CD14-positive monocyte (primary cell): ENCODE results near the gene OR2J3. TPM values are rescaled to one million over a fixed set of nuclear protein-coding genes. Genes with fewer than 3 reads are reported as not detected.

Experiments
- DNase-seq, 3 donors: peaks; one replicate each; pipeline ENCODE4 v3.0.0-alpha.2; 2011 to 2022
- H2AFZ ChIP-seq: 2 replicates; pipeline ENCODE4 v1.6.0; 2012; ENCODE audit warnings: mild to moderate bottlenecking, low read depth, low read length, inconsistent platforms; ENCODE audit not compliant: insufficient read depth, poor library complexity, severe bottlenecking
- H3K27ac ChIP-seq, 2 donors: 1 replicate in 1 of 2; 2 replicates in 1 of 2; pipeline ENCODE4 v1.5.1; 2012 to 2013; ENCODE audit warnings: low read length in 2 of 2, control low read depth in 1 of 2, inconsistent platforms in 1 of 2, low read depth in 1 of 2, mild to moderate bottlenecking in 1 of 2
- H3K27me3 ChIP-seq, 2 donors: one replicate each; pipeline versions ENCODE4 v1.6.0 to v1.6.1; 2011 to 2013; ENCODE audit warnings: low read length in 2 of 2; ENCODE audit not compliant: control insufficient read depth in 2 of 2, insufficient read depth in 2 of 2
- H3K36me3 ChIP-seq, 2 donors: replicated peaks in 1 of 2; 1 replicate in 1 of 2; 2 replicates in 1 of 2; pipeline versions ENCODE4 v1.5.1 to v1.6.1; 2012 to 2013; ENCODE audit warnings: low read length in 2 of 2, control low read depth in 1 of 2, inconsistent platforms in 1 of 2, mild to moderate bottlenecking in 1 of 2; ENCODE audit not compliant: insufficient read depth in 2 of 2, control insufficient read depth in 1 of 2
- H3K4me1 ChIP-seq, 2 donors: 1 replicate in 1 of 2; 2 replicates in 1 of 2; pipeline versions ENCODE4 v1.5.1 to v1.6.1; 2012 to 2013; ENCODE audit warnings: low read length in 2 of 2, control low read depth in 1 of 2, inconsistent platforms in 1 of 2, mild to moderate bottlenecking in 1 of 2, moderate library complexity in 1 of 2; ENCODE audit not compliant: insufficient read depth in 2 of 2, control insufficient read depth in 1 of 2
- H3K4me2 ChIP-seq: replicated peaks from 2 replicates; pipeline ENCODE3; 2012; ENCODE audit warnings: low read length, moderate library complexity, mild to moderate bottlenecking; ENCODE audit not compliant: poor library complexity, severe bottlenecking; ENCODE audit errors: extremely low read depth
- H3K4me3 ChIP-seq, 3 experiments: fragments of 200-600 bp in 1 of 3; sonication (generic) in 1 of 3; replicated peaks in 1 of 3; 1 replicate in 2 of 3; 2 replicates in 1 of 3; pipeline ENCODE4 v1.5.1; 2011 to 2013; ENCODE audit warnings: low read length in 3 of 3, mild to moderate bottlenecking in 3 of 3, control low read depth in 2 of 3, low read depth in 2 of 3, inconsistent platforms in 1 of 3, moderate library complexity in 1 of 3
- H3K79me2 ChIP-seq: 2 replicates; pipeline ENCODE4 v1.6.0; 2012; ENCODE audit warnings: mild to moderate bottlenecking, control low read depth, inconsistent platforms, low read length, moderate library complexity; ENCODE audit not compliant: insufficient read depth
- H3K9ac ChIP-seq: 2 replicates; pipeline ENCODE4 v1.6.0; 2017; ENCODE audit warnings: low read length, mild to moderate bottlenecking; ENCODE audit not compliant: insufficient read depth, poor library complexity, severe bottlenecking
- H3K9me3 ChIP-seq, 2 donors: replicated peaks in 1 of 2; 1 replicate in 1 of 2; 2 replicates in 1 of 2; pipeline versions ENCODE4 v1.5.1 to v1.6.1; 2012 to 2013; ENCODE audit warnings: low read length in 2 of 2, control low read depth in 1 of 2; ENCODE audit not compliant: control insufficient read depth in 1 of 2, insufficient read depth in 1 of 2
- H4K20me1 ChIP-seq: 2 replicates; pipeline ENCODE4 v1.6.0; 2012; ENCODE audit warnings: mild to moderate bottlenecking, low read length, control low read depth, moderate library complexity; ENCODE audit not compliant: insufficient read depth
- H3K27ac Mint-ChIP-seq, 7 donors: one replicate each; pipeline ENCODE4 v1.8.0; 2020; ENCODE audit warnings: mild to moderate bottlenecking in 7 of 7, mixed read lengths in 7 of 7, moderate library complexity in 6 of 7, inconsistent platforms in 2 of 7
- H3K27me3 Mint-ChIP-seq, 3 donors: one replicate each; pipeline ENCODE4 v1.8.0; 2021 to 2022; ENCODE audit warnings: low read depth in 3 of 3, mild to moderate bottlenecking in 3 of 3, mixed read lengths in 3 of 3, moderate library complexity in 3 of 3, inconsistent platforms in 1 of 3
- H3K36me3 Mint-ChIP-seq, 2 donors: one replicate each; pipeline ENCODE4 v1.8.0; 2020; ENCODE audit warnings: mixed read lengths in 2 of 2, inconsistent platforms in 1 of 2, mild to moderate bottlenecking in 1 of 2
- H3K4me1 Mint-ChIP-seq: one replicate; pipeline ENCODE4 v1.8.0; 2020; ENCODE audit warnings: mild to moderate bottlenecking, mixed read lengths
- H3K4me3 Mint-ChIP-seq, 2 donors: one replicate each; pipeline ENCODE4 v1.8.0; 2020; ENCODE audit warnings: mild to moderate bottlenecking in 2 of 2, mixed read lengths in 2 of 2, moderate library complexity in 1 of 2
- H3K9me3 Mint-ChIP-seq, 7 donors: one replicate each; pipeline ENCODE4 v1.8.0; 2020 to 2022; ENCODE audit warnings: mixed read lengths in 7 of 7, mild to moderate bottlenecking in 6 of 7, moderate library complexity in 6 of 7, inconsistent platforms in 2 of 7
- CTCF ChIP-seq: fragments of 200-600 bp; IDR thresholded peaks from one replicate; pipeline ENCODE4 v1.8.0; 2022; ENCODE audit warnings: antibody characterized with exemption, mild to moderate bottlenecking
- WGBS: methylation state at CpG from one replicate; pipeline ENCODE4 v1.1.5; 2013; ENCODE audit warnings: missing lambda C conversion rate; ENCODE audit not compliant: insufficient coverage; 5-methylcytosine and 5-hydroxymethylcytosine counted together
- intact Hi-C, 2 donors: fragments of 100-400 bp; cut with micrococcal nuclease; formaldehyde crosslinking; loops; one replicate each; pipeline versions ENCODE4 v1.15.0 to v1.15.1; 2023
- polyA plus RNA-seq, 3 donors: library from polyadenylated mRNA; depleted of rRNA in 1 of 3; unstranded in 2 of 3; stranded (reverse) in 1 of 3; fragments of 300-500 nt in 2 of 3; fragments of >200 nt in 1 of 3; fragmentation: Illumina TruSeq in 2 of 3; gene quantifications; 1 replicate in 2 of 3; 2 replicates in 1 of 3; pipeline ENCODE4 v1.2.3, GENCODE V29; 2012 to 2021

The OR2J3 gene
- polyA plus RNA-seq, 3 donors, result not detected

GRCh38 chr6:29131691-29132090, 23.8 kb downstream of the OR2J3 start:
- no peaks in the 10 kb centered on the region for H3K4me1 ChIP-seq
- intact Hi-C loops, result no loop called here
- H3K27me3 Mint-ChIP-seq, result peaks cover 0 to 8% (median 3%) of the 10 kb centered on the region in 3 donors
- no peaks in the 10 kb centered on the region for H3K36me3 Mint-ChIP-seq
- no peak overlapping the region for H3K4me3 ChIP-seq
- no peaks in the 10 kb centered on the region for H3K9me3 ChIP-seq
- no peak for DNase-seq
- H3K4me2 ChIP-seq, result no peak overlapping the region
- no peaks in the 10 kb centered on the region for H3K4me1 Mint-ChIP-seq
- no peak overlapping the region for H2AFZ ChIP-seq
- no peaks in the 10 kb centered on the region for H3K36me3 ChIP-seq
- peaks cover 0 to 3% (median 0%) of the 10 kb centered on the region in 7 donors for H3K9me3 Mint-ChIP-seq
- H3K27ac Mint-ChIP-seq, result no peak overlapping the region
- H3K27ac ChIP-seq, result no peak overlapping the region
- H3K79me2 ChIP-seq, result no peaks in the 10 kb centered on the region
- WGBS, result no CpG with 5 or more reads among the region's 2 CpGs
- TF ChIP-seq CTCF, result no peak
- H4K20me1 ChIP-seq, result no peaks in the 10 kb centered on the region
- no peak overlapping the region for H3K9ac ChIP-seq
- H3K27me3 ChIP-seq, result peaks cover 0 to 4% of the 10 kb centered on the region in 2 donors
- no peak overlapping the region for H3K4me3 Mint-ChIP-seq

- Histone ChIP-seq H3K4me2 (no peak overlapping the region), H3K27me3 (peaks cover 0 to 4% of the 10 kb centered on the region in 2 donors), H3K9me3 (peaks cover 0 to 5% of the 10 kb centered on the region in 2 donors), H3K4me3 (no peak overlapping the region), H4K20me1 (no peaks in the 10 kb centered on the region), H3K27ac (no peak overlapping the region), H3K9ac (no peak overlapping the region), H3K4me1 (no peaks in the 10 kb centered on the region), H3K79me2 (no peaks in the 10 kb centered on the region), H3K36me3 (no peaks in the 10 kb centered on the region), H2AFZ (no peak overlapping the region)
- no peaks in the 10 kb centered on the region for H3K4me1 Mint-ChIP-seq
- no peak overlapping the region for H3K27ac Mint-ChIP-seq
- no peak for TF ChIP-seq CTCF
- no peak overlapping the region for H3K4me3 Mint-ChIP-seq
- no peaks in the 10 kb centered on the region for H3K36me3 Mint-ChIP-seq
- H3K27me3 Mint-ChIP-seq, result peaks cover 0 to 2% (median 0%) of the 10 kb centered on the region in 3 donors
- no CpG with 5 or more reads among the region's 4 CpGs for WGBS
- peaks cover 0 to 9% (median 0%) of the 10 kb centered on the region in 7 donors for H3K9me3 Mint-ChIP-seq
- no peak for DNase-seq
- intact Hi-C loops, result no loop called here
These were observed 29.9 kb downstream of the OR2J3 start for GRCh38 chr6:29137724-29138123.
